Gastrocnemius medialis (tissue), 4 donors: ENCODE measurements around the gene FRMD5. TPM values are rescaled to one million over a fixed set of nuclear protein-coding genes. Genes with fewer than 3 reads are reported as not detected.
"Not testable (repeated sequence)": the region's sequence is repeated elsewhere in the genome, so short reads cannot be mapped to it uniquely, and the experiment has no call there.

Experiments
- ATAC-seq, 2 donors: fragments of 150-250 bp; one replicate each; pipeline ENCODE4 v1.9.1; 2016
- DNase-seq, 2 donors: peaks; one replicate each; pipeline ENCODE4 v3.0.0-alpha.2; 2019
- H3K27ac ChIP-seq, 4 donors: fragments of 200-600 bp; sonication (generic); 1 replicate in 1 of 4; 2 replicates in 3 of 4; pipeline ENCODE4 v1.5.1; 2016 to 2018; ENCODE audit warnings: mild to moderate bottlenecking in 2 of 4, moderate library complexity in 1 of 4
- H3K27me3 ChIP-seq, 3 donors: fragments of 200-600 bp; sonication (generic) in 2 of 3; 1 replicate in 1 of 3; 2 replicates in 2 of 3; pipeline versions ENCODE4 v1.5.1 to v1.6.0; 2016 to 2019; ENCODE audit warnings: mild to moderate bottlenecking in 1 of 3, moderate library complexity in 1 of 3
- H3K36me3 ChIP-seq, 2 donors: fragments of 200-600 bp; sonication (generic) in 1 of 2; one replicate each; pipeline ENCODE4 v1.5.1; 2017 to 2018
- H3K4me1 ChIP-seq, 2 donors: fragments of 200-600 bp; sonication (generic) in 1 of 2; one replicate each; pipeline ENCODE4 v1.5.1; 2016 to 2017; ENCODE audit warnings: mild to moderate bottlenecking in 2 of 2
- H3K4me3 ChIP-seq, 4 donors: fragments of 200-600 bp; sonication (generic) in 3 of 4; 1 replicate in 1 of 4; 2 replicates in 3 of 4; pipeline ENCODE4 v1.5.1; 2016 to 2019; ENCODE audit warnings: mild to moderate bottlenecking in 2 of 4
- H3K9me3 ChIP-seq, 3 donors: fragments of 200-600 bp; sonication (generic) in 2 of 3; 1 replicate in 1 of 3; 2 replicates in 2 of 3; pipeline ENCODE4 v1.5.1; 2016 to 2019
- POLR2A ChIP-seq, 2 donors: fragments of 450-650 bp; IDR thresholded peaks; one replicate each; pipeline ENCODE4 v1.6.1; 2017; ENCODE audit warnings: antibody characterized with exemption in 2 of 2, mild to moderate bottlenecking in 2 of 2, moderate library complexity in 2 of 2
- in situ Hi-C, 4 donors: fragments of 200-750 bp; cut with MboI; loops; one replicate each; pipeline versions ENCODE4 v1.15.0 to v1.8.0; 2017; ENCODE audit warnings: low sequenced_read_pairs in 4 of 4
- intact Hi-C: fragments of 100-400 bp; cut with DNase I; formaldehyde crosslinking; loops from one replicate; pipeline ENCODE4 v1.15.1; 2023; ENCODE audit warnings: low total_unique reads
- total RNA-seq, 4 donors: library from RNA; depleted of rRNA; stranded (reverse); fragments of >200 nt; gene quantifications; one replicate each; pipeline versions ENCODE4 v1.1.0 to v1.2.3, GENCODE V29; 2016
- TF ChIP-seq, protein P1 (sequence below), 5 experiments: fragments of 450-650 bp in 3 of 5; fragments of 200-600 bp in 2 of 5; sonication (generic) in 2 of 5; IDR thresholded peaks in 4 of 5; conservative IDR thresholded peaks in 1 of 5; 1 replicate in 4 of 5; 2 replicates in 1 of 5; pipeline ENCODE4 v1.5.1; 2016 to 2019; ENCODE audit warnings: antibody characterized with exemption in 5 of 5, mild to moderate bottlenecking in 3 of 5, moderate library complexity in 3 of 5

FRMD5 gene
- total RNA-seq, 4 donors from 2014 or later, result 0.04 TPM; not detected in 3

DNA sequence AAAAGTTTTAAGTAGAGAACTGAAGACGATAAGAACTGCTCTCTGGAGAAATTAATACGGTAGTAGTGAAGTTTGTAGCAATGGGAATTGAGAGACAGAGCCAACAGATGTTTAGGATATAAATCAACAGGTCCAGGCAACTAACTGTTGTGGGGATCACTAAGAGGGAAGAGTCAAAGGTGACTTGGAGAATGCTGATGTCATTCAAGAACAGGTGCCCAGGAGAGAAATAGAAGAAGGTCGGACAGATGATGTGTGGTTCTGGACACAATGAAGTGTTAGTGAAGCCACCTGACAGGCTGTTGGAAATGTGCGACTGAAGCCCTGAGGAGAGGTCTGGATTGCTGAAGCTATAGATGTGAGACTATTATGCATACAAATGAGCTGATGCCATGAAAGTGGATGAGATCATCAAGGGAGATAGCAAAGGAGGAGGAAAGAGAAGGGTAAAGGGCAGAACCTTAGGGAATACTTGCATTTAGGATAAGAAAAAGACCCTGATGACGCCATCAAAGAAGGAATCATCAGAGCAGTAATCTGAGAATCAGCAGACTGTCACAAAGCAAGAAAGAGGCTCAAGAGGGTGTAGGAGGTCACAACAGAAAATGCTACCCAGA, 183.7 kb downstream of the FRMD5 start:
- in situ Hi-C loops (no loop called here), intact Hi-C loops (no loop called here)
- no peak for DNase-seq
- no peaks in the 10 kb centered on the region for H3K27me3 ChIP-seq
- no peak for ATAC-seq
- TF ChIP-seq, protein P1, sequence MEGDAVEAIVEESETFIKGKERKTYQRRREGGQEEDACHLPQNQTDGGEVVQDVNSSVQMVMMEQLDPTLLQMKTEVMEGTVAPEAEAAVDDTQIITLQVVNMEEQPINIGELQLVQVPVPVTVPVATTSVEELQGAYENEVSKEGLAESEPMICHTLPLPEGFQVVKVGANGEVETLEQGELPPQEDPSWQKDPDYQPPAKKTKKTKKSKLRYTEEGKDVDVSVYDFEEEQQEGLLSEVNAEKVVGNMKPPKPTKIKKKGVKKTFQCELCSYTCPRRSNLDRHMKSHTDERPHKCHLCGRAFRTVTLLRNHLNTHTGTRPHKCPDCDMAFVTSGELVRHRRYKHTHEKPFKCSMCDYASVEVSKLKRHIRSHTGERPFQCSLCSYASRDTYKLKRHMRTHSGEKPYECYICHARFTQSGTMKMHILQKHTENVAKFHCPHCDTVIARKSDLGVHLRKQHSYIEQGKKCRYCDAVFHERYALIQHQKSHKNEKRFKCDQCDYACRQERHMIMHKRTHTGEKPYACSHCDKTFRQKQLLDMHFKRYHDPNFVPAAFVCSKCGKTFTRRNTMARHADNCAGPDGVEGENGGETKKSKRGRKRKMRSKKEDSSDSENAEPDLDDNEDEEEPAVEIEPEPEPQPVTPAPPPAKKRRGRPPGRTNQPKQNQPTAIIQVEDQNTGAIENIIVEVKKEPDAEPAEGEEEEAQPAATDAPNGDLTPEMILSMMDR (IDR thresholded peaks at IDR 0.05 in 4 of 5, conservative IDR thresholded peaks at IDR 0.05 in 1 of 5), result no peak
- no peak for TF ChIP-seq POLR2A (IDR thresholded peaks at IDR 0.05)
- H3K27ac ChIP-seq, result no peak overlapping the region
- H3K9me3 ChIP-seq, result no peaks in the 10 kb centered on the region
- H3K4me3 ChIP-seq, result no peak overlapping the region
- H3K4me1 ChIP-seq, result no peaks in the 10 kb centered on the region
- no peaks in the 10 kb centered on the region for H3K36me3 ChIP-seq

DNA sequence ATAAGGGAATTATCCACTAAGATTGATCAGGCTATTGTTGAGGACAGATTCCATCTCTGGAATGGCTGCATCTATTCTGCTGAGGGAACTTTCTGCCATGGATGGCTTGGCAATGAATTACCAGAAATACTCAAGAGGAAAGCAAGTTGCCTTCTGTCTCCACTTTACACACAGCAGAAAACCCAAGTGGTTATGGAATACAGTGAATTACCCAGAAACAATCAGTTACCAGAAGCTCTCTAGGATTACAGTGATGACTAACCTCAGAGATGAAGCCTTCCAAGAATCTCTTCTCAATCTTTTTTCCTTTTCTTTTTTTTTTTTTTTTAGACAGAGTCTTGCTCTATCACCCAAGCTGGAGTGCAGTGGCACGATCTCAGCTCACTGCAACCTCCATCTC, 185.0 kb downstream of the FRMD5 start:
- in situ Hi-C loops, result no loop called here
- Histone ChIP-seq H3K4me3 (no peak overlapping the region), H3K4me1 (no peaks in the 10 kb centered on the region), H3K27me3 (no peaks in the 10 kb centered on the region), H3K27ac (no peak overlapping the region), H3K9me3 (no peaks in the 10 kb centered on the region), H3K36me3 (no peaks in the 10 kb centered on the region)
- intact Hi-C loops, result no loop called here
- ATAC-seq (no peak), DNase-seq (no peak)
- TF ChIP-seq POLR2A (IDR thresholded peaks at IDR 0.05), result no peak
- TF ChIP-seq, protein P1 (IDR thresholded peaks at IDR 0.05 in 4 of 5, conservative IDR thresholded peaks at IDR 0.05 in 1 of 5), result no peak

DNA sequence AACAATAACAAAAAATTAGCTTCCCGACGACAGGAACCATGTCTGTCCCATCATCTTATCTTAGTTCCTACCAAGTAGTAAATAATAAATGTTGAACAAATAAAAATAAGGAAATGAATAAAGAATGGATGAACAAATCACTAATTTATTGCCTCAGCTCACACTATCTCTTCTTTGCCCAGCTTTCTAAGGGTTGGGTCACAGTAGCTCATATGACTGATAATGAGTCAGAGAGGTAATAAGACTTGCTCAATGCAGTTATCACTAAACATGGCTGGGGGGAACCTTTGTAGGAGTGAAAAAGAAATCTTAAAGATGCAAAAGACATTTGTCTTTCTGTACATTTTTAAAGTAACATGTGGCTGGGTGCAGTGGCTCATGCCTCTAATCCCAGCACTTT, 186.0 kb downstream of the FRMD5 start:
- no peak for ATAC-seq
- intact Hi-C loops (no loop called here), in situ Hi-C loops (no loop called here)
- H3K36me3 ChIP-seq, result no peaks in the 10 kb centered on the region
- TF ChIP-seq, protein P1 (IDR thresholded peaks at IDR 0.05 in 4 of 5, conservative IDR thresholded peaks at IDR 0.05 in 1 of 5), result no peak
- TF ChIP-seq POLR2A (IDR thresholded peaks at IDR 0.05), result no peak
- DNase-seq, result no peak
- H3K9me3 ChIP-seq, result no peaks in the 10 kb centered on the region
- no peaks in the 10 kb centered on the region for H3K27me3 ChIP-seq
- no peak overlapping the region for H3K27ac ChIP-seq
- H3K4me3 ChIP-seq, result no peak overlapping the region
- H3K4me1 ChIP-seq, result no peaks in the 10 kb centered on the region

DNA sequence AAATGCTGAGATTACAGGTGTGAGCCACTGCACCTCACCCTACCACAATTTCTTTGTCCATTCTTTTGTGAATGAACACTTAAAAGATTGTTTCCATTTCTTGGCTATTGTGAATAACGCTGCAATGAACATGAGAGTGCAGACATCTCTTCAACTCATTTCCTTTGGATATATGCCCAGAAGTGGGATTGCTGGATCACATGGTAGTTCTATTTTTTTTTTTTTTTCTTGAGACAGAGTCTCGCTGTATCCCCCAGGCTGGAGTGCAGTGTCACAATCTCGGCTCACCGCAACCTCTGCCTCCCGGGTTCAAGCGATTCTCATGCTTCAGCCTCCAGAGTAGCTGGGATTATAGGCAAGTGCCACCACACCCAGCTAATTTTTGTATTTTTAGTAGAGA, 194.8 kb downstream of the FRMD5 start:
- H3K36me3 ChIP-seq, DNase-seq, intact Hi-C loops, H3K9me3 ChIP-seq, H3K27me3 ChIP-seq, H3K4me1 ChIP-seq, H3K27ac ChIP-seq, H3K4me3 ChIP-seq, in situ Hi-C loops, ATAC-seq: not testable (repeated sequence)

DNA sequence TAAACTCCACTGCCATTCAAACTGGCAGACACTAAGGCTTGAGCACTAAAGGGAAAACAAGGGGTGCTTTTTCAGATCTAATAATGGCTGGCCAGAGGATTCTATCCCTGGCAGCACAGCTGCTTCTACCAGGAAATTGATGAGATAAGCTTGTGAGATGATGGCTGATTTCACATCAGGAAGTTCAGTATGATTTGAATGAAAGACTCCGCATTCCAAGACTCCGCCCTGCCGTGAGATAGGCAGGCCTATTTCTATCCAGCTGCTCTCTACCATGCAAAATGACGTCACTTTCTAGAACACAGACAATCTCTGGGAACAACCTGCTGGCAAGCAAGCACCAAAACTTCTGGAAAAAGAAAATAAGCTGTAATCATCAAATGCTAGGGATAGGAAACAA, 196.5 kb downstream of the FRMD5 start:
- Histone ChIP-seq H3K4me3 (no peak overlapping the region), H3K4me1 (no peaks in the 10 kb centered on the region), H3K36me3 (no peaks in the 10 kb centered on the region), H3K9me3 (no peaks in the 10 kb centered on the region), H3K27ac (no peak overlapping the region), H3K27me3 (no peaks in the 10 kb centered on the region)
- in situ Hi-C loops (no loop called here), intact Hi-C loops (no loop called here)
- TF ChIP-seq, protein P1 (IDR thresholded peaks at IDR 0.05 in 4 of 5, conservative IDR thresholded peaks at IDR 0.05 in 1 of 5), result no peak
- no peak for TF ChIP-seq POLR2A (IDR thresholded peaks at IDR 0.05)
- no peak for DNase-seq
- peak in 1 of 2 donors; percentile 62 for ATAC-seq
